ENCODE data around the gene CEBPZ. TPM values are rescaled to one million over a fixed set of nuclear protein-coding genes. Genes with fewer than 3 reads are reported as not detected.

The CEBPZ gene
- total RNA-seq, 1 donor from 2014 or later, result 47.5 TPM

- Histone ChIP-seq H4K20me1 (ENCODE audit: insufficient read depth, low read length) (peaks cover 6% of the 10 kb centered on the region), H3K36me3 (ENCODE audit: insufficient read depth, low read length) (peaks cover 59% of the 10 kb centered on the region), H2AFZ (ENCODE audit: low read depth, low read length) (no peak overlapping the region), H3K79me2 (ENCODE audit: insufficient read depth, low read length) (no peaks in the 10 kb centered on the region), H3K27me3 (ENCODE audit: insufficient read depth, low read length) (no peaks in the 10 kb centered on the region), H3K4me2 (ENCODE audit: low read length) (no peak overlapping the region), H3K9me3 (ENCODE audit: insufficient read depth, low read depth, low read length) (no peaks in the 10 kb centered on the region), H3K4me3 (ENCODE audit: insufficient read depth, low read depth, low read length) (no peak overlapping the region), H3K9ac (ENCODE audit: low read length) (no peak overlapping the region), H3K4me1 (ENCODE audit: insufficient read depth, low read length) (no peaks in the 10 kb centered on the region), H3K27ac (ENCODE audit: low read depth, low read length) (no peak overlapping the region)
- no peak overlapping the region for H3K4me3 Mint-ChIP-seq (ENCODE audit: unreplicated experiment)
- peak; percentile 19 for DNase-seq (ENCODE audit: low read depth)
- FAIRE-seq, result no peak
- no peaks in the 10 kb centered on the region for H3K9me3 Mint-ChIP-seq (ENCODE audit: unreplicated experiment)
- H3K27ac Mint-ChIP-seq (ENCODE audit: unreplicated experiment), result no peak overlapping the region
- peaks cover 5% of the 10 kb centered on the region for H3K36me3 Mint-ChIP-seq (ENCODE audit: low read depth, unreplicated experiment)
- peaks cover 4% of the 10 kb centered on the region for H3K4me1 Mint-ChIP-seq (ENCODE audit: low read depth, unreplicated experiment)
- no peak for TF ChIP-seq CTCF (IDR thresholded peaks at IDR 0.05; ENCODE audit: insufficient read depth, low read depth, low read length)
- TF ChIP-seq EZH2 (IDR thresholded peaks at IDR 0.05; ENCODE audit: insufficient read depth, low read length), result no peak
- no peaks in the 10 kb centered on the region for H3K27me3 Mint-ChIP-seq (ENCODE audit: low read depth, unreplicated experiment)
These were observed 19.7 kb upstream of the CEBPZ start for GRCh38 chr2:37250869-37251740.

- Mint-ChIP-seq H3K4me3 (ENCODE audit: unreplicated experiment) (no peak overlapping the region), H3K27ac (ENCODE audit: unreplicated experiment) (no peak overlapping the region), H3K27me3 (ENCODE audit: low read depth, unreplicated experiment) (no peaks in the 10 kb centered on the region), H3K9me3 (ENCODE audit: unreplicated experiment) (no peaks in the 10 kb centered on the region), H3K4me1 (ENCODE audit: low read depth, unreplicated experiment) (peaks cover 4% of the 10 kb centered on the region), H3K36me3 (ENCODE audit: low read depth, unreplicated experiment) (peaks cover 6% of the 10 kb centered on the region)
- Histone ChIP-seq H2AFZ (ENCODE audit: low read depth, low read length) (no peak overlapping the region), H3K4me3 (ENCODE audit: insufficient read depth, low read depth, low read length) (no peak overlapping the region), H3K36me3 (ENCODE audit: insufficient read depth, low read length) (peaks cover 40% of the 10 kb centered on the region), H3K27ac (ENCODE audit: low read depth, low read length) (no peak overlapping the region), H3K4me2 (ENCODE audit: low read length) (no peak overlapping the region), H3K79me2 (ENCODE audit: insufficient read depth, low read length) (no peaks in the 10 kb centered on the region), H3K9ac (ENCODE audit: low read length) (no peak overlapping the region), H3K9me3 (ENCODE audit: insufficient read depth, low read depth, low read length) (no peaks in the 10 kb centered on the region), H3K4me1 (ENCODE audit: insufficient read depth, low read length) (no peaks in the 10 kb centered on the region), H4K20me1 (ENCODE audit: insufficient read depth, low read length) (no peaks in the 10 kb centered on the region), H3K27me3 (ENCODE audit: insufficient read depth, low read length) (no peaks in the 10 kb centered on the region)
- TF ChIP-seq CTCF (IDR thresholded peaks at IDR 0.05; ENCODE audit: insufficient read depth, low read depth, low read length), result no peak
- TF ChIP-seq EZH2 (IDR thresholded peaks at IDR 0.05; ENCODE audit: insufficient read depth, low read length), result no peak
- FAIRE-seq (no peak), DNase-seq (ENCODE audit: low read depth) (no peak)
These were observed 14.8 kb upstream of the CEBPZ start for GRCh38 chr2:37246205-37246604.

DNA sequence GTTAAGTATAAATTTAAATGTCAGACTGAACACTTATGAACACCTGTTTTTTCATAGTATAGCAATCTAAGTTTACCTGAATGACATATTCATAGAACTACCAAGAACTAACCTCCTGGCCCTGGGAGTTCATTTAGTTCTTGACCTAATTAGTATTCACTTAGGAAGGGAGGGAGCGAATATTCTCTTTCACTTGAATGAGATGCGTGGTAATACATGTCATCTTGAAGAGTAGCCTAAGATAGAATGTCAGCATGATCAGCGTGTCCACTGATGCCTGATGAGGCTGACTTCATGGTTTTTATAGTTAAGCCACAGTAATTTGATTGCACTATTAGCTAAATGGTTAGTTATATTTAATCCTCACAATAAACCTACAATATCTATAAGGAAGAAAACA is 13.4 kb upstream of the CEBPZ start:
- H3K36me3 ChIP-seq (ENCODE audit: insufficient read depth, low read length), result peaks cover 36% of the 10 kb centered on the region
- H3K27me3 ChIP-seq (ENCODE audit: insufficient read depth, low read length), result no peaks in the 10 kb centered on the region
- H2AFZ ChIP-seq (ENCODE audit: low read depth, low read length), result no peak overlapping the region
- peaks cover 3% of the 10 kb centered on the region for H3K36me3 Mint-ChIP-seq (ENCODE audit: low read depth, unreplicated experiment)
- H3K27ac Mint-ChIP-seq (ENCODE audit: unreplicated experiment), result no peak overlapping the region
- no peak overlapping the region for H3K9ac ChIP-seq (ENCODE audit: low read length)
- H3K27ac ChIP-seq (ENCODE audit: low read depth, low read length), result no peak overlapping the region
- no peak overlapping the region for H3K4me2 ChIP-seq (ENCODE audit: low read length)
- H3K4me3 ChIP-seq (ENCODE audit: insufficient read depth, low read depth, low read length), result no peak overlapping the region
- no peaks in the 10 kb centered on the region for H3K4me1 ChIP-seq (ENCODE audit: insufficient read depth, low read length)
- TF ChIP-seq EZH2 (IDR thresholded peaks at IDR 0.05; ENCODE audit: insufficient read depth, low read length), result no peak
- TF ChIP-seq CTCF (IDR thresholded peaks at IDR 0.05; ENCODE audit: insufficient read depth, low read depth, low read length), result no peak
- H3K79me2 ChIP-seq (ENCODE audit: insufficient read depth, low read length), result no peaks in the 10 kb centered on the region
- H3K9me3 ChIP-seq (ENCODE audit: insufficient read depth, low read depth, low read length), result no peaks in the 10 kb centered on the region
- H3K27me3 Mint-ChIP-seq (ENCODE audit: low read depth, unreplicated experiment), result no peaks in the 10 kb centered on the region
- DNase-seq (ENCODE audit: low read depth), result no peak
- H4K20me1 ChIP-seq (ENCODE audit: insufficient read depth, low read length), result no peaks in the 10 kb centered on the region
- no peak for FAIRE-seq
- no peak overlapping the region for H3K4me3 Mint-ChIP-seq (ENCODE audit: unreplicated experiment)
- peaks cover 1% of the 10 kb centered on the region for H3K4me1 Mint-ChIP-seq (ENCODE audit: low read depth, unreplicated experiment)
- H3K9me3 Mint-ChIP-seq (ENCODE audit: unreplicated experiment), result no peaks in the 10 kb centered on the region
